Neutrophil (primary cell): ENCODE measurements around the gene FLII.

Experiments
- H3K27ac ChIP-seq: fragments of 200-600 bp; sonication (generic); 2 replicates; pipeline ENCODE4 v1.5.1; 2016; ENCODE audit warnings: mild to moderate bottlenecking, moderate library complexity
- H3K27me3 ChIP-seq: fragments of 200-600 bp; sonication (generic); 2 replicates; pipeline ENCODE4 v1.6.0; 2016; ENCODE audit warnings: mild to moderate bottlenecking
- H3K36me3 ChIP-seq: fragments of 200-600 bp; sonication (generic); 2 replicates; pipeline ENCODE4 v1.5.1; 2017
- H3K4me1 ChIP-seq, 2 experiments: fragments of 200-600 bp in 1 of 2; sonication (generic) in 1 of 2; 1 replicate in 1 of 2; 2 replicates in 1 of 2; pipeline versions ENCODE4 v1.5.1 to v1.6.1; 2013 to 2016; ENCODE audit warnings: low read depth in 1 of 2, low read length in 1 of 2, mild to moderate bottlenecking in 1 of 2, moderate library complexity in 1 of 2; ENCODE audit not compliant: control insufficient read depth in 1 of 2, insufficient read depth in 1 of 2
- H3K4me3 ChIP-seq, 2 experiments: fragments of 200-600 bp in 1 of 2; sonication (generic) in 1 of 2; 1 replicate in 1 of 2; 2 replicates in 1 of 2; pipeline ENCODE4 v1.5.1; 2013 to 2016; ENCODE audit warnings: low read depth in 1 of 2, low read length in 1 of 2, mild to moderate bottlenecking in 1 of 2, moderate library complexity in 1 of 2
- H3K9me3 ChIP-seq: fragments of 200-600 bp; sonication (generic); 2 replicates; pipeline ENCODE4 v1.5.1; 2016
- CTCF ChIP-seq: fragments of 200-600 bp; sonication (generic); IDR thresholded peaks from 2 replicates; pipeline ENCODE4 v1.5.1; 2016; ENCODE audit warnings: antibody characterized with exemption

FLII gene

GRCh38 chr17:18250259-18250658, 8.3 kb downstream of the FLII start:
- Histone ChIP-seq H3K4me1 (no peaks in the 10 kb centered on the region), H3K4me3 (no peak overlapping the region), H3K36me3 (peaks cover 100% of the 10 kb centered on the region), H3K27me3 (no peaks in the 10 kb centered on the region), H3K27ac (no peak overlapping the region), H3K9me3 (no peaks in the 10 kb centered on the region)
- no peak for TF ChIP-seq CTCF

- no peaks in the 10 kb centered on the region for H3K4me1 ChIP-seq
- H3K9me3 ChIP-seq, result no peaks in the 10 kb centered on the region
- TF ChIP-seq CTCF, result no peak
- peaks cover 100% of the 10 kb centered on the region for H3K36me3 ChIP-seq
- no peaks in the 10 kb centered on the region for H3K27me3 ChIP-seq
- H3K4me3 ChIP-seq, result no peak overlapping the region
- H3K27ac ChIP-seq, result peak overlapping the region; percentile 8
Measured at GRCh38 chr17:18248811-18249210, 9.7 kb downstream of the FLII start.

- H3K27ac ChIP-seq, result peak overlapping the region; percentile 8
- H3K4me1 ChIP-seq, result no peaks in the 10 kb centered on the region
- H3K9me3 ChIP-seq, result no peaks in the 10 kb centered on the region
- H3K4me3 ChIP-seq, result no peak overlapping the region
- TF ChIP-seq CTCF, result peak; percentile 62
- H3K27me3 ChIP-seq, result no peaks in the 10 kb centered on the region
- peaks cover 100% of the 10 kb centered on the region for H3K36me3 ChIP-seq
Measured at GRCh38 chr17:18248300-18248731, 10.2 kb downstream of the FLII start.

GRCh38 chr17:18247613-18248001, 10.9 kb downstream of the FLII start:
- Histone ChIP-seq H3K36me3 (peaks cover 100% of the 10 kb centered on the region), H3K4me1 (no peaks in the 10 kb centered on the region), H3K4me3 (no peak overlapping the region), H3K27ac (no peak overlapping the region), H3K9me3 (no peaks in the 10 kb centered on the region), H3K27me3 (no peaks in the 10 kb centered on the region)
- TF ChIP-seq CTCF, result no peak

GRCh38 chr17:18246880-18247612, 11.5 kb downstream of the FLII start:
- Histone ChIP-seq H3K27ac (no peak overlapping the region), H3K4me3 (no peak overlapping the region), H3K9me3 (no peaks in the 10 kb centered on the region), H3K36me3 (peaks cover 100% of the 10 kb centered on the region), H3K27me3 (no peaks in the 10 kb centered on the region), H3K4me1 (no peaks in the 10 kb centered on the region)
- TF ChIP-seq CTCF, result no peak
